Skeletal muscle tissue (tissue), 4 donors: Measurements from ENCODE around the gene ATP8B2. TPM values are rescaled to one million over a fixed set of nuclear protein-coding genes. Genes with fewer than 3 reads are reported as not detected.
"Not testable (repeated sequence)": the region's sequence is repeated elsewhere in the genome, so short reads cannot be mapped to it uniquely, and the experiment has no call there.

Experiments
- H3K27ac ChIP-seq: one replicate; pipeline ENCODE4 v1.7.0; 2013; ENCODE audit warnings: mild to moderate bottlenecking, low read depth, low read length, inconsistent platforms
- H3K27me3 ChIP-seq, 3 donors: one replicate each; pipeline ENCODE4 v1.7.0; 2013; ENCODE audit warnings: low read length in 3 of 3; ENCODE audit not compliant: control insufficient read depth in 3 of 3, insufficient read depth in 3 of 3
- H3K36me3 ChIP-seq, 3 donors: one replicate each; pipeline ENCODE4 v1.7.0; 2013; ENCODE audit warnings: low read length in 3 of 3; ENCODE audit not compliant: control insufficient read depth in 3 of 3, insufficient read depth in 3 of 3
- H3K4me1 ChIP-seq, 3 donors: one replicate each; pipeline ENCODE4 v1.7.0; 2013; ENCODE audit warnings: low read length in 3 of 3, mild to moderate bottlenecking in 3 of 3; ENCODE audit not compliant: control insufficient read depth in 3 of 3, insufficient read depth in 3 of 3
- H3K4me3 ChIP-seq, 3 donors: one replicate each; pipeline ENCODE4 v1.7.0; 2013; ENCODE audit warnings: low read length in 3 of 3
- H3K9ac ChIP-seq, 3 donors: one replicate each; pipeline ENCODE4 v1.7.0; 2013; ENCODE audit warnings: low read length in 3 of 3, mild to moderate bottlenecking in 3 of 3, moderate library complexity in 2 of 3, low read depth in 1 of 3
- H3K9me3 ChIP-seq, 3 donors: one replicate each; pipeline ENCODE4 v1.7.0; 2013; ENCODE audit warnings: low read length in 3 of 3; ENCODE audit not compliant: control insufficient read depth in 3 of 3
- total RNA-seq: library from RNA; depleted of rRNA; stranded (reverse); fragments of >200 nt; gene quantifications from one replicate; pipeline ENCODE4 v1.2.3, GENCODE V29; 2014
- donor health status: Osteomylitis.

ATP8B2 gene
- total RNA-seq, 1 donor from 2014 or later: 23.0 TPM

DNA sequence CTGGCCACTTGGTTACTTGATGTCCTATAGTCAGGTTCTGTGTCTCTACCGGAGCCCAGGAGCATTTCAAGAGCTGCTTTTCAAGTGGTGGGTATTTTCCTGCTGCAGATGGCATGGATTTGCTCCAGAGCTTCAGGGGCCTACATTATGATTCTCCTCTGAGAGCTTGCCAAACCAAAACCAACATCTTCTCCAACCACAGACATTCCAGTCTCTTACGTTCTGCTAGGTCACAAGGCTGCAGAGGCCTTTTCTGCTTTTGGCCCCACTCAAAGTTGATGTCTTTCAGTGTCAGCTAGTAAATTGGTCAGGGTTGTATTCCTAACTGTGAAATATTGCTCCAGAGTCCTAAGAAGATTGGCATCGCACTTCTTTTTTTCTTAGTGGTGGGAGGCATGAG lies 19.2 kb upstream of the ATP8B2 start:
- Histone ChIP-seq H3K4me3 (no peak overlapping the region), H3K9ac (no peak overlapping the region), H3K36me3 (no peaks in the 10 kb centered on the region), H3K27ac (no peak overlapping the region), H3K27me3 (peaks cover 0 to 3% (median 0%) of the 10 kb centered on the region in 3 donors), H3K4me1 (no peaks in the 10 kb centered on the region), H3K9me3 (no peaks in the 10 kb centered on the region)

DNA sequence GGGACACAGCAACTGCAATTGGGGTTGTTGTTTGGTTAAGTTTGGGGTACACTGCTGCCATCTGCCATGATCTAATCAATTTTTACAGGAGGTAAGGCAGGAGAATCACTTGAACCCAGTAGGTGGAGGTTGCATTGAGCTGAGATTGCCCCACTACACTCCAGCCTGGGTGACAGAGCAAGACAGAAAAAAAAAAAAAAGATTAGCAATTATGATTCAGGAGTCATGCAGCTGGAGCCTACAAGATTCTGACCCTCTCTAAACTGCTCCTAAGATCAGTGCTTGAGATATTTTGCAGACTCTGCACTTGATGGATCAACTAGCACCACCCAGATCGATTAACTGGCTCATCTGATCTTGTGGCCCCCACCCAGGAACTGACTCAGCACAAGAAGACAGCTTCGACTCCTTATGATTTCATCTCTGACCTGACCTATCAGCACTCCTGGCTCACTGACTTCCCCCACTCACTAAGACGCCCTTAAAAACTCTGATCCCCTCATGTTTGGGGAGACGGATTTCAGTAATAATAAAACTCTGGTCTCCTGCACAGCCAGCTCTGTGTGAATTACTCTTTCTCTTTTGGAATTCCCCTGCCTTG lies 17.6 kb upstream of the ATP8B2 start:
- not testable (repeated sequence) for H3K27me3 ChIP-seq, H3K4me3 ChIP-seq, H3K4me1 ChIP-seq, H3K9me3 ChIP-seq, H3K36me3 ChIP-seq, H3K27ac ChIP-seq, H3K9ac ChIP-seq

DNA sequence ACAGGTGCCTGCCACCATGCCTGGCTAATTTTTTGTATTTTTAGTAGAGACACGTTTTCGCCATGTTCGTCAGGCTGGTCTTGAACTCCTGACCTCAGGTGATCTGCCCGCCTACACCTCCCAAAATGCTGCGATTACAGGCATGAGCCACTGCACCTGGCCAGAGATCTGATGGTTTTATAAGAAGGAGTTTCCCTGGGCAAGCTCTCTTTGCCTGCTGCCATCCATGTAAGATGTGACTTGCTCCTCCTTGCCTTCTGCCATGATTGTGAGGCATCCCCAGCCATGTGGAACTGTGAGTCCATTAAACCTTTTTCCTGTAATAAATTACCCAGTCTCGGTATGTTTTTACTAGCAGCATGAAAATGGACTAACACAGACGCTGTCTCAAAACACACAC lies 16.2 kb upstream of the ATP8B2 start:
- not testable (repeated sequence) for H3K36me3 ChIP-seq, H3K9ac ChIP-seq, H3K27me3 ChIP-seq, H3K4me3 ChIP-seq, H3K4me1 ChIP-seq, H3K27ac ChIP-seq, H3K9me3 ChIP-seq

DNA sequence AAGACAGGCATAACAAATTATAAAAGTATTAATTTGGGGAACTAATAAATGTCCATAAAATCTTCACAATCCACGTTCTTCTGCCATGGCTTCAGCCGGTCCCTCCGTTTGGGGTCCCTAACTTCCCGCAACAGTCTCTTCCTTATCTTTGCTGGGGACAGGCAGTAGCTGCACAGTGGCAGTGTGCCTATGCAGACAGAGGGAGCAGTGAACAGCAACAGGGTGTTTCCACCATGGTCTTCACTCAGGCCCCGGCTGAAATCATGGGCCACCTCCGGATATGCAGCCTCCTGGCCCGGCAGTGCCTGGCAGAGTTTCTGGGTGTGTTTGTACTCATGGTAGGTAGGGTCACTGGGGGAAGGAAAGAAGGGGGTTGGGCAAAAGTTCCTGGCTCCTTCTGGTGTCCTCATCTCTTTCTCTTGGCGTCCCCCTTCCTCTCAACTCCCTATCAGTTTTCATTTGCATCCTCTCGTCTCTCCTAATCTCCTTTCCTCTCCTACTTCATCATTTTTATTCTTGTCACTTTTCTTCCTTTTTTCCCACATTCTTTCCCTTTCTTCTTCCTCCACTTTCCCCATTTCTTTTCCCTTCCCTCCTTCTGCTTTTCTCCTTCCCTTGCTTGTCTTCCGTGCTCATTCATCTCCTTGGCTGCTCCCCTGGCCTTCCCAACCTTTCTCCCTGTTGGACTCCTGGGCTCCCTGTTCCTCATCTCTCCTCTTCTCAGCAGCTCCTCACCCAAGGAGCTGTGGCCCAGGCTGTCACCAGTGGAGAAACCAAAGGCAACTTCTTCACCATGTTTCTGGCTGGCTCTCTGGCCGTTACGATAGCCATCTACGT lies 12.9 kb upstream of the ATP8B2 start:
- not testable (repeated sequence) for H3K36me3 ChIP-seq, H3K9ac ChIP-seq, H3K4me1 ChIP-seq, H3K4me3 ChIP-seq, H3K9me3 ChIP-seq, H3K27ac ChIP-seq, H3K27me3 ChIP-seq

DNA sequence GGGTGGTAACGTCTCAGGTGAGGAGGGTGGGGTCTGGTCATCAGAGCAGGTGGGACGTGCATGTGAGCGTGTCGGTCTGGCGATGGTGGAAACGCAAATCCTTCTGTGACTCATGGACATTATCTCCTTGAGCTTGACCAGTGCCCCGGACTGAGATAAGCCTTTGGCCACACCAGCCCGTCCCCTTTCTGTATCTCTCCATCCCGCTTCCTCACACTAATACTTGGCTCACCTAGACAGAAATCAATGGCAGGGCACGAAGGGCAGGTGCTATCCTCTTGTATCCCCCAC lies 12.3 kb upstream of the ATP8B2 start:
- Histone ChIP-seq H3K27ac (no peak overlapping the region), H3K4me3 (no peak overlapping the region), H3K36me3 (no peaks in the 10 kb centered on the region), H3K4me1 (no peaks in the 10 kb centered on the region), H3K9ac (no peak overlapping the region), H3K27me3 (no peaks in the 10 kb centered on the region), H3K9me3 (peaks cover 0 to 3% (median 0%) of the 10 kb centered on the region in 3 donors)

DNA sequence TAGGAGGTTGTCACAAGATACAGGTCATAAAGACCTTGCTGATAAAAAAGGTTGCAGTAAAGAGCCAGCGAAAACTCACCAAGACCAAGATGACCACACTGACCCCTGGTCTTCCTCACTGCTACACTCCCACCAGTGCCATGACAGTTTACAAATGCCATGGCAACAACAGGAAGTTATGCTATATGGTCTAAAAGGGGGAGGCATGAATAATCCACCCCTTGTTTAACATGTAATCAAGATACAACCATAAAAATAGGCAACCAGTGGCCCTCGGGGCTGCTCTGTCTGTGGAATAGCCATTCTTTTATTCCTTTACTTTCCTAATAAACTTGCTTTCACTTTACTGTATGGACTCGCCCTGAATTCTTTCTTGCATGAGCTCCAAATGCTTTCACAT lies 11.1 kb upstream of the ATP8B2 start:
- H3K4me3 ChIP-seq, H3K36me3 ChIP-seq, H3K9ac ChIP-seq, H3K27me3 ChIP-seq, H3K9me3 ChIP-seq, H3K27ac ChIP-seq, H3K4me1 ChIP-seq: not testable (repeated sequence)

DNA sequence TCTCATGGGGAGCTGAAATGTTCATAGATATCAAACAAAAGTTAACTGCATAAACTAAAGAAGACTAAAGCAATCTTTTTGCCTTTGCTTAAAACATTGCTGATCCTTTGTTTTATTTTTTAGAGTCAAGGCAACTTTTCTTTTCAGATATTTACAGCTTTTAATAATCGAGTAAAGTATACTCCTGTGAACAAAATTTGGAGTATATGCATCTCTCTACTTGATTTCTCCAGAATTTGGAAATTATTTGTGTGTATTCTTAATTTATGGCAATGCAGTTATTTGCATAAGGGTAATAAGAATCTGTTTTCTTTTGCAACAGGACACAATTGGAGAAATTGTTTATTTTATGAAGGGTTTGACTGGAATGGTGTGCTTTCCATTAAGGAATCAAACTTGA lies 8.6 kb upstream of the ATP8B2 start:
- Histone ChIP-seq H3K4me1 (no peaks in the 10 kb centered on the region), H3K9me3 (peaks cover 0 to 3% (median 0%) of the 10 kb centered on the region in 3 donors), H3K4me3 (no peak overlapping the region), H3K27ac (no peak overlapping the region), H3K9ac (no peak overlapping the region), H3K27me3 (peaks cover 0 to 5% (median 2%) of the 10 kb centered on the region in 3 donors), H3K36me3 (no peaks in the 10 kb centered on the region)

DNA sequence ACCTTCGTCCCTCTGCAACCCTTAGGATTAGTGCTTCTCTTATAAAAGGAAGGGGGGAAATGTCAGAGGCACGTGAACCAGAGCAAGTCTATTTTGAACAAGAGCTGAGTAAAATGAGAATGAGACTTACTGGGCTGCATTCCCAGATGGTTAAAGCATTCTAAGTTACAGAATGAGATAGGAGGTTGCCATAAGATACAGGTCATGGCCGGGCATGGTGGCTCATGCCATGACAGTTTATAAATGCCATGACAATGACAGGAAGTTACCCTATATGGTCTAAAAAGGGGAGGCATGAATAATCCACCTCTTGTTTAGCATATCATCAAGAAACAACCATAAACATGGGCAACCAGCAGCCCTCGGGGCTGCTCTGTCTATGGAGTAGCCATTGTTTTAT lies 6.9 kb upstream of the ATP8B2 start:
- Histone ChIP-seq H3K36me3 (no peaks in the 10 kb centered on the region), H3K9me3 (peaks cover 0 to 3% (median 0%) of the 10 kb centered on the region in 3 donors), H3K4me1 (no peaks in the 10 kb centered on the region)

DNA sequence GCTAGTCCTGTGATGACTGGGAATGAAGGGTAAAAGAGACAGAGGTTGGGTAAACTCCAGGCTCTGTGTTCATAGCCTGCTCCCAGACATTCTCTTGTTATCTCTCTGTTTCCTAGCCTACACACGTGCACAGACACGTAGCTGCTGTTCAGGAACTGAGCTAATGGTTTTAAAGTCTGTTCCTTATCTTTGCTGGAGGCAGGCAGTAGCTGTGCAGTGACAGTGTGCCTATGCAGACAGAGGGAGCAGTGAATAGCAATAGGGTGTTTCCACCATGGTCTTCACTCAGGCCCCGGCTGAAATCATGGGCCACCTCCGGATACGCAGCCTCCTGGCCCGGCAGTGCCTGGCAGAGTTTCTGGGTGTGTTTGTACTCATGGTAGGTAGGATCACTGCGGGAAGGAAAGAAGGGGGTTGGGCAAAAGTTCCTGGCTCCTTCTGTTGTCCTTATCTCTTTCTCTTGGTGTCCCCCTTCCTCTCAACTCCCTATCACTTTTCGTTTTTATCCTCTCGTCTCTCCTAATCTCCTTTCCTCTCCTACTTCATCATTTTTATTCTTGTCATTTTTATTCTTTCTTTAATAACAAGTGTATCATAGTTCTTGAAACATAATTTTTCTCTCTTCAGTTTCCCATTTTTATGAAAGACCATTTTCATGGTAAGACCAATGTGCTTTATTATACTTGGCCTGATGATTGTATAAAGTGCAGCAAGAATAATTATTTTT lies 4.3 kb upstream of the ATP8B2 start, which contains the start of gene AQP10:
TSS of gene AQP10 (plus strand) at position 212 of the 727 bp plus-strand sequence. CDS start at position 275, 63 bp downstream.
- Histone ChIP-seq H3K4me3 (no peak within 1 kb of the TSS), H3K27me3 (peaks cover 6 to 29% (median 29%) of the 10 kb centered on the region in 3 donors), H3K9ac (no peak within 1 kb of the TSS), H3K9me3 (peaks cover 0 to 3% (median 0%) of the 10 kb centered on the region in 3 donors), H3K27ac (no peak within 1 kb of the TSS), H3K4me1 (peaks cover 4 to 10% (median 8%) of the 10 kb centered on the region in 3 donors), H3K36me3 (no peaks in the 10 kb centered on the region)

More for the DNA sequence above, 6.9 kb upstream of the ATP8B2 start:
- peaks cover 6 to 13% (median 12%) of the 10 kb centered on the region in 3 donors for H3K27me3 ChIP-seq
- H3K9ac ChIP-seq: no peak overlapping the region
- no peak overlapping the region for H3K27ac ChIP-seq
- H3K4me3 ChIP-seq: no peak overlapping the region

DNA sequence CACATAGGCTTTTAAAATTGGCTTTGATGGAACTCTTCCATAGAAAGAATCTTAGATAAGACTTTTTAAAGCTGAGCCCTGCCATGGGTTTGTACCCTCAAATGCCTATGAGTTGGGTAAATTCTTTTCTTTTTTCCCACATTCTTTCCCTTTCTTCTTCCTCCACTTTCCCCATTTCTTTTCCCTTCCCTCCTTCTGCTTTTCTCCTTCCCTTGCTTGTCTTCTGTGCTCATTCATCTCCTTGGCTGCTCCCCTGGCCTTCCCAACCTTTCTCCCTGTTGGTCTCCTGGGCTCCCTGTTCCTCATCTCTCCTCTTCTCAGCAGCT lies 3.8 kb upstream of the ATP8B2 start:
- not testable (repeated sequence) for H3K27ac ChIP-seq, H3K9ac ChIP-seq, H3K9me3 ChIP-seq, H3K36me3 ChIP-seq, H3K4me3 ChIP-seq
- Histone ChIP-seq H3K27me3 (peaks cover 6 to 34% (median 33%) of the 10 kb centered on the region in 3 donors), H3K4me1 (peaks cover 10 to 15% (median 13%) of the 10 kb centered on the region in 3 donors)
